Activated CD8-positive, alpha-beta memory T cell treated with anti-CD3 and anti-CD28 coated beads, Interleukin-2, amount 50 U/mL, for 48 hours (primary cell): ENCODE results near the gene CATSPERD.
A peak's percentile ranks its signal among the peaks of the same experiment; 100 is the strongest.

Experiments used
- DNase-seq: peaks from one replicate; pipeline ENCODE4 v3.0.0-alpha.2; 2020

Gene CATSPERD

DNA sequence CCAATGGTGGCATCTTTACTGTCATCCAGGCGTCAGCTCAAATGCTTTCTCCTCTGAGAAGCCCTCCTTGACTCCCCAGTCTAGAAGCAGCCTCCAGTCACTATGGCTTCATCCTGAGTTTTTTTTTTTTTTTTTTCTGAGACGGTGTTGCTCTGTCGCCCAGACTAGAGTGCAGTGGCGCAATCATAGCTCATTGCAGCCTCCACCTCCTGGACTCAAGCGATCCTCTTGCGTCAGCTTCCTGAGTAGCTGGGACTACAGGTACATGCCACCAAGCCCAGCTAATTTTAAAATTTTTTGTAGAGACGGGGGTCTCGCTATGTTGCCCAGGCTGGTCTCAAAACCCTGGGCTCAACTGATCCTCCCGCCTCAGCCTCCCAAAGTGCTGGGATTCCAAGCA is 88.6 kb downstream of the CATSPERD start:
- no peak for DNase-seq

DNA sequence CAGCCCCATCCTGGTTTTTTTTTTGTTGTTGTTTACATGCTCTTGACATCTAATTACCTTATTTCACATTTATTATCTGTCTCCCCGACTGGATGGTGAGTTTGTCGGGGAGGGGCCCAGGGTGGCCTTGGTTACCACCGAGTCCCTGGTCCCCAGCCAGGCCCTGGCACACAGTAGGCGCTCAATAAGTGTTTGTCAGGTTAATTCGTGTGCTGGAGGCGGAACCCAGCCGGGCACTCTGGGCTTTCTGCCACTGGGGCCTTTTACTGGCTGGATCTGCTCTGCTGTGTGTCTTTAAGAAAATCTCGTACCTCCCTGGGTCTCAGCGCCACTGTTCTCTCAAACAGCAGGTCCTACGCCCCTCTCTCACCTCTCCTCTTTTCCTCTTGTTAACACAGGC is 89.0 kb downstream of the CATSPERD start:
- no peak for DNase-seq

DNA sequence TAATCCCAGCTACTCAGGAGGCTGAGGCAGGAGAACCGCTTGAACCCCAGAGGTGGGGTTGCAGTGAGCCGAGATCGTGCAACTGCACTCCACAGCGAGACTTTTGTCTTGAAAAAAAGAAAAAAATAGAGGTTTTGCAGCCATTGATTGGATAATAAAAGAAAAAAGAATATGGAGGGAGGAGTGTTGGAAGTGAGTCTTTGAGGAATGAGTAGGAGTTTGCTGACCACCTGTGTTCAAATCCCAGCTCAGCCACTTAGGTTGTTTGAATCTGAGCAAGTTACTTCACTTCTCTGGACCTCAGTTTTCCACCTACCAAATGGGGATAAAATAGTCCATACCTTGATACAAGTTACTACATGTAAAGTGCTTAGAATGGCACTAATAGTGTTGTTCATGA is 90.7 kb downstream of the CATSPERD start:
- DNase-seq = no peak

DNA sequence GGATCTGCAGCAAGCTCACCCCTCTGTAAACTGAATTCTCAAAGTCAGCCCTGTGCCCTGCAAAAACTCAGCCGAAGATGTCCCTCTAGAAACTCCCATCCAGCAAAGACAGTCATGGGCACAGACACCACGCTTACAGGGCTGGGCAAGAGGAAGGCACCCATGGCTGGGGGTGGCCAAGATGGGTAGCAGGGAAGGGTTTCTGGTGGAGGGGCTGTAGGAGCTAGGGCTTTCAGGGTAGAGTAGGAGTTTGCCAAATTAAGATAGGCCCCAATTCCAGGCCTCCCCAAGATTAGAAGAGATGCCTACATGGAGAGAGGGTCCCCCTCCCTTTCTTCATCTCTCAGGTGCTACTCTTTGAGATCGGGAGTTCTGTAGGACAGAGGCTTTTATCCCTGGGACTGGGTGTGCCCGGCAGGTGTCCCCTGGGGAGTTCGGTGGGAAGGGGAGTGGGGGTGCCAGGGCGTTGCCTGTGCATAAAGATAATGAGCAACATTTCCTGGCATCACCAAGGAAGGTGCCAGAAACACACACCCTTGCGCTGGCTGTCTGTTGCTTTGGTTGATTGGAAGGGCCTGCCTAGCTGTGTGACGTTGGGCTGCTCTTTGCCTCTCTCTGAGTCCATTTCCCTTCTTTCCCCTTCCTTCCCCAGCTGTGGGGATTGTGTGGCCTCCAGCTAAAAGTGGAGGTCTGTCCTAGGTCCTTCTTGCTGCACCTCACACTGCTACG is 93.8 kb downstream of the CATSPERD start:
- no peak for DNase-seq

DNA sequence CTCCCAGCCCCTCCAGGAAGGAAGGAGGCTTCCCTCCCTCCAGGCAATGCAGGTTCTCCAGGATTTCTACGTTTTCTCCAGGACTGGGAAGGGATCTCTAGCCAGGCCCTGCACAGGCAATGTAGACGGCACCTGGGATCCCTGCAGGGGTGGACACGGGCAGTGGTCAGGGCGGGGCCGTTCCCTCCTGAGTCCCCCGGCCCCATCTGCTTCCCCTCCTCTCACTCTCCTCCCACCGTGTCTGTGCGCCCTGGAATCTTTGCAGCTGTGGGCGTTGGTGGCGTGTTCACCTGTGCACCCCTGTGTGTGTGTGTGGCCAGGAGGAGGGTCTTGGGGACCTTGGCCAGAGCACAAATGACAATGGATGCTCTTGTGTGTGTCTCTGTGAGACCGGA is 94.4 kb downstream of the CATSPERD start:
- no peak for DNase-seq

DNA sequence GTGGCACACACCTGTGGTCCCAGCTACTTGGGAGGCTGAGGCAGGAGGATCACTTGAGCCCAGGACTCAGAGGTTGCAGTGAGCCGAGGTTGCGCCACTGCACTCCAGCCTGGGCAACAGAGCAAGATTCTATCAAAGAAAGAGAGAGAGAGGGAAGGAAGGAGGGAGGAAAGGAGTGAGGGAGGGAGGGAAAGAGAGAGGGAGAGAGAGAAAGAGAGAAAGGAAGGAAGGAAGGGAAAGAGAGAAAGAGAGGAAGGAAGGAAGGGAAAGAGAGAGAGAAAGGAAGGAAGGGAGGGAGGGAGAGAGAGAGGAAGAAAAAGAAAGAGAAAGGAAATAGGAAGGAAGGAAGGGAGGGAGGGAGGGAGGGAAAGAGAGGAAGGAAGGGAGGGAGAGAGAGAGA is 96.8 kb downstream of the CATSPERD start:
- no peak for DNase-seq

DNA sequence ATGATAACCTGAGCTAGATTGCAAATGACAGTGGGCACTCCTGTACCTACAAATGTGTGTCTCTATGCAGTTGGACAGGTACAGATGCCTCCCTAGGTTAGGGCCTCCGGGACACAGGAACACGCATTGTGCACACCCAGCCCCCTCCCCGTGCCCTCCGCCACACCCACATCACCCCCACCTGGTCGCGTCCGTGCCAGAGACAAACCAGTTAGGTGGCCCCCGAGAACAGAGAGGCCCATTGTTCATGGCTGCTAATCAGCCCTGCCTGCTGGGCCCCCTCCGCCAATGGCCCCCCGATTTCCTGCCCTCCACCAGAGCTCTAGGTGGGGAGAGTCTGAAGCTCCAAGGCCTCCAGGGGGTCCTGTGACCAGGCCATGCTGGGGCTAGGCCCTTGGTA is 98.2 kb downstream of the CATSPERD start:
- no peak for DNase-seq

DNA sequence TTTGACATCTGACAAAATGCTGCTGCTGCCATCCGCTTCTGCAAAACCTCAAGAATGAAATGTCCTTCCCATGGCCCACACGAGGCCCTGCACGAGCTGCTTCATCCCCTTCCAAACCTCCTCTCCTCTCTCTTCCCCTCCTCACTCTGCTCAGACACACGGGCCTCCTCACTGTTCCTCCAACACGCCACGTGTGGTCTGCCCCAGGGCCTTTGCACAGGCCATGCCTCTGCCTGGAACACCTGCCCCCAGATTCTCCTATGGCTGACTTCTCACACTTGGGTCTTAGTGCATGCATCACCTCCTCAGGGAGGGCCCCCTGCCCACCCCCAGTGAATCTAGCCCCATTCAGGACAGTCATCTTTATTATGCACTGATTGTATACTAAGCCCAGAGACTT is 100.3 kb downstream of the CATSPERD start:
- no peak for DNase-seq

DNA sequence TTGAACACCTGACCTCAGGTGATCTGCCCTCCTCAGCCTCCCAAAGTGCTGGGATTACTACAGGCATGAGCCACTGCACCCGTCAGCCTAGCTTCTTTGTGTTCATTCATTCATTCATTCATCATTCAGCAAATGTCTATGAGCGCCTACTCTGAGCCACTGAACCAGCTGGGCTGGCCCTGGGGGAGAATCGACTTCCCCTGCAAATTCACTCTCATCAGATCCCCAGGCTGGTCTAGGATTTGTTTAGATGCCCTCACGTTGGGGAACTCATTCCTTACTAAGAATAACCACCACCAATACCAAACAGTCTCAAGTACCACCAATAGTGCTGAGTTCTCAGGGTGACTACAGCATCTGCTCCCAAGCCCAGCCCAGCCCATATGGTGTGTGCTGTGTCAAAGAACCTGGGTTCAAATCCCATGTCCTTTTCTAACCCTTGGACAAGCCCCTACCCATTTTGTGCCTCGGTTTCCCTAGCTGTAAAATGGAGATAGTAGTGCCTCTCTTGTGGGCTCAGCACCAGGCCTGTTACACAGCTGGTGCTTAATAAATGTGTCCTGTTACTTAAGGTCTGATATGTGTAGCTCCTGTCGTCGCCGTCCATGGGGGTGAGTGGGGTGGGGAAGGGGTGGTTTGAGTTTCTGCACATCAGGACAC is 101.2 kb downstream of the CATSPERD start:
- DNase-seq = no peak

DNA sequence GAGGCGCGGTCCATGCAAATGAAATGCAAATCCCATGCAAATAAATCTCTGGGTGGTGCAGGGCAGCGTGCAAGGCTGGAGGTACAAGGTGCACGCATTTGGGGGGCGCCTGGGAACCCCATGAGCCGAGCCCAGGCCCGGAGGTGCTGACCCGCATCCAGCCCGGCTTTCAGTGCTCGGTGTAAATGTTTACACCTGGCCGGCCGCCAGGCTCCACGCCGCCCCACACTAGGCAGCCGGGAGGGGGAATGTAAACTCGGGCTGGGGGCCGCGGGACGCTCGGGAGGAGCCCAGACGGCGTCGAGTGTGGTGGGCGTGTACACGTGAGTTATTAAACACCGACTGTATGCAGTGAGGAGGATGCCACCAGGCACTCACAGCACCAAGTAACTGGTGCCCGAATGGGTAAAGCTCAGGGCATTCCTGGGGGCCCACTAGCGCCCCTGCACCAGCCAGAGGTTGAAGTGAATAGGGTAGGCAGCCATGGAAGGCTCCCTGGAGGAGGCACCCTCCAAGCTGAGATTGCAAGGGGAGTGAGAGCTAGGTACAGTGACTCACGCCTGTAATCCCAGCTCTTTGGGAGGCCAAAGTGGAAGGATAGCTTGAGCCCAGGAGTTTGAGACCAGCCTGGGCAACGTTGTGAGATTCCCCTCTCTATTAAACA is 101.9 kb downstream of the CATSPERD start:
- DNase-seq = no peak

DNA sequence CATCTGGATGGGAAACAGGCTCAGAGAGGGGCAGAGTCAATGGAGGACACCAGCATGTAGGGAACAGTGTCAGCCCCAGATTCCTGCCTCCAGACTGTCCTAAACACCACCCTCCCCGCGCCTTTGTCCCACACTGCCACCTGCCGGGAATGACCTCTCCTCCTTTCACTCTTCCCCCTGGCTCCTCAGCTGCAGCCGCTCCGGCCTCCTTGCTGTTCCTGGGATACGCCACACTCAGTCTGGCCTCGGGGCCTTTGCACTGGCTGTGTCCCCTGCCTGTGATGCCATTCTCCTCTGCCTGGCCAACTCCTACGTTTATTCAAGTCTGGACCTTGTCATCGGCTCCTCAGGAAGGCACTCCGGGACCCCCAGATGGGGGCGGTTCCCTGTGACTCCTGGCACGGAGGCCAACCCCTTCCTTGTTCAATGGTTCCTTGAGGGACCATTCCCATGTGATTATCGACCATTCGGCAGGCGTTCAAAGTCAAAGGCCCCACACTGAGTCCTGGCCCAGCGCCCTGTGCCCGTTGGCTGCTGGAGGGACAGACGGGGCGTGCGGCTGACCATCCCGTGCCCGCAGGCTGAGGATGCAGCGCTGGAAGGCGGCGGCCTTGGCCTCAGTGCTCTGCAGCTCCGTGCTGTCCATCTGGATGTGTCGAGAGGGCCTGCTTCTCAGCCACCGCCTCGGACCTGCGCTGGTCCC is 103.3 kb downstream of the CATSPERD start:
- no peak for DNase-seq

DNA sequence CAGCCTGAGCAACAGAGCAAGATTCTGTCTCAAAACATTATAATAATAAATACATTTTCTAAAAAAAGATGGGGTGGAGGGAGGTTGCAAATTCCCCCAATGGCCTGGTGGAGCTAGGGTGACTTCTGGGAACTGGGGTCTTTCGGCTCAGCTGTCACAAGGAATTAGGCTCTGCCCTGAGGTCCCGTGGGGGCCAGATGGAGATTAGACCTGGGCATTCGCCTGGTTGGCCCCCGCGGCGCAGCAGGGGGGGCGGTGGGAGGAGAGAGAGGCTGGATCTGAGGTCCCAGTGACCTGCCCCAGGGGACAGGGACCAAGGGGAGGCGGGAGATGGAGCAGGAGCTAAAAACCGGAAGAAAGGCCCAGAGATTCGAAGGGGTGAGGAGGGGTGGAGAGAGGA is 104.3 kb downstream of the CATSPERD start:
- no peak for DNase-seq

DNA sequence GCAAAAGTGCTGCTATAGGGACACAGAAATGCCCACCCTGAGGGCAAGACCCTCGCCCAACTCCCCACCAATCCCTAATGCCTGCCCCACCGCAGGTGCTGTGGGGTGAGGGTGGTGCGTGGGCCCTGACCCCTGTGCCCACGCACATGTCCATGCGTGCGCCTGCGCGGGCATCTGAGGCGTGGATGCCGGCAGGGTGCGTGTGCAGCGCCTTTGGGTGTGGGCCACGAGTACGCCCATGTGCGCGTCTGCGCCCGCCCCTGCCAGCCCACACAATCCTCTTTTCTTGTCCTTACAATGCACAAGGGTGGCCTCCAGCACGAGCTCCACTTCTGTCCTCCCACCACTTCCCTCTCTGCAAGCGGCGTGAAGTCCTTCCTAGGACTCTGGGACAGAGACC is 104.7 kb downstream of the CATSPERD start:
- no peak for DNase-seq

DNA sequence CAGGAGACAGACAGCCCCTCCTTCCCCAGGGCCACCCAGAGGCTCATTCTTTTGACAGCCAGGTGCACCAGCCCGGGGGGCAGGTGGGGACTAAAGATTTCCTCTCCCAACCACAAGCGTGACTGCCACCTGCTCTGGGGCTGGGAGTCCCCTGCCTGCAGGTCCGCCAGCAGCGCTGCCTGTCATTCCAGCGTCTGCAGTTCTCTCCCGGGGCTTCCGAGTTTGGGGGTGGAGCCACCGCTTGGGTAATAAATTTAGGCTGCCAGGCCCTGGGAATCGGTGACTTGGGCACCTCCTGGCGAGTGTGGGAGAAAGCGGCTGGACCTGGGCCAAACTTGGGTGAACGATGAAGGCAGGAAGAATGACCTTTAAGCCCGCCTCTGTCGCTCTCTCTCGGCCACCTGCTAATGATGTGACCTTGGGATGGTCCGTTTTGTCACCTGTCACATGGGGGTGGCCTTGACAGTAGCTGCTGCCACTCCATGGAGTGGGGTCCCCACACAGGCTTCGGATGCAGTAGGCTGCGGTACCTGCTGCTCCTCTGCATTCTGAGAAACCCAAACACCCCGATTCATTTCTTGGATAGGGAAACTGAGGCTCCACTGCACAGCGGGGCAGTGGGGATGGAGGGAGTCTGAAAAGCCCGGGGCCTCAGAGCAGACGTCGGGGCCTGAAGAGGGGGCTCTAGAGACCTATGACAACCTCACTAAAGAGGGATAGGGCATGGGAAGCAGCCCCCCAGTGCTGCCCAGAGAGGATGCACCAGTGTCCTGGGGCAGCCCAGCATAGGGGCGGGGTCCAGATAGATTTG is 106.3 kb downstream of the CATSPERD start:
- DNase-seq = peak; percentile 60

DNA sequence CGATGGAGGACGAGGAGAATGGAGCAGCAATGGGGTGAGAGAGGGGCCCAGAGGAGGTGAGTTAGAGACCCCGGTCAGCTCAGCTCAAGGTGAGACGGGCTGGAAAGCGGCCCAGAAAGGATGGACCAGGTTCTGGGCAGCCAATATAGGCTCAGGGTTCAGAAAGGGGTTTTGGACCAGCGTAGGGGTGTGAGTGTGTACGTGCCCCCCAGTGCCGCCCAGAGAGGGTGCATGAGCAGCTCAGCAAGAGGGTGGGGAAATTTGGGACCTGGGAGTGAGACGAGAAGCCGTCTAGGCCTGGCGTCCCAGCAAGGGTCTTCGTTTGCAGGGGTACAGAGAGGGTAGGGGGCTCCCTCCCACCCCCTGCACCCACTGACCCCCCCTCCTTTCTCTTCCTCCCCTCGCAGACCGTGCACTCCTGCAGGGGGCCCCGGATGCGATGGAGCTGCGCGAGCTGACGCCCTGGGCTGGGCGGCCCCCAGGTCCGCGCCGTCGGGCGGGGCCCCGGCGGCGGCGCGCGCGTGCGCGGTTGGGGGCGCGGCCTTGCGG is 107.0 kb downstream of the CATSPERD start:
- no peak for DNase-seq

DNA sequence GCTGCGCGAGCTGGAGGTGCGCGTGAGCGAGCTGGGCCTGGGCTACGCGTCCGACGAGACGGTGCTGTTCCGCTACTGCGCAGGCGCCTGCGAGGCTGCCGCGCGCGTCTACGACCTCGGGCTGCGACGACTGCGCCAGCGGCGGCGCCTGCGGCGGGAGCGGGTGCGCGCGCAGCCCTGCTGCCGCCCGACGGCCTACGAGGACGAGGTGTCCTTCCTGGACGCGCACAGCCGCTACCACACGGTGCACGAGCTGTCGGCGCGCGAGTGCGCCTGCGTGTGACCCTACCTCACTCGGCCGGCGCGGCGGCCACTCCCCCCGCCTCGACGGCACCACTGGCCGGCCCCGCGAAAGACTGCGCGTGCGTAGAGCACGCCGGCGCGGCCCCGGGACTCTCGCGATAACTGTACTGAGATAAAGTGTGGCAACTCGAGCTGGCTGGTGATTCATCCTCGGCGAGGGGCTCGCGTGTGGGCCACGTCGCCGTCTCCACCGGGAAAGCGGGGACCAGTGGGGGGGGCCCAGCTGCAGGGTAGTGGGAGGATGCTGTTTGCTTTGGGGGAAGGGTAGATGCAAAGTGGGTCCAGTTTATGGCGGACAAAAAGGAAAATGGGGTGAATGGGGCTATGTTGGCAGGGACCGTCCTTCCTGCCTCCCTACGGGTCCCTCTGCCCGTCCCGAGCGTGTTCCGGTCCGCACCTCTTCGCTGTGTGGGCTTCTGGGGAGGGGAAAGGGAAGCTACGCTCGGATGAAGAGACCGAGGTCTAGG is 107.6 kb downstream of the CATSPERD start:
- DNase-seq = peak; percentile 99
